GM21576 (cell line): Measurements from ENCODE around the gene PPP6R2.
A peak's percentile ranks its signal among the peaks of the same experiment; 100 is the strongest.

Experiments
- ATAC-seq: cut with Tn5 transposase; IDR thresholded peaks from one replicate; pipeline ENCODE4 v1.9.1; 2021; ENCODE audit warnings: mild to moderate bottlenecking, moderate library complexity; ENCODE audit not compliant: unreplicated experiment

The PPP6R2 gene

GRCh38 chr22:50342651-50343540 lies at the start of gene PPP6R2:
Gene PPP6R2, plus strand, starts transcription at chr22:50343327. Its CDS starts 50,582 bp downstream, at chr22:50393909.
- peak; percentile 50 for ATAC-seq

GRCh38 chr22:50293441-50294318 lies 49.4 kb upstream of the PPP6R2 start:
- ATAC-seq, result no peak

GRCh38 chr22:50294319-50294656 lies 48.8 kb upstream of the PPP6R2 start:
- no peak for ATAC-seq

GRCh38 chr22:50296658-50297490 lies 46.3 kb upstream of the PPP6R2 start:
- ATAC-seq, result no peak

GRCh38 chr22:50297510-50298265 lies 45.4 kb upstream of the PPP6R2 start:
- no peak for ATAC-seq

- no peak for ATAC-seq
These were observed 44.9 kb upstream of the PPP6R2 start for GRCh38 chr22:50298266-50298637.

- ATAC-seq, result no peak
These were observed 44.0 kb upstream of the PPP6R2 start for GRCh38 chr22:50298937-50299784.

GRCh38 chr22:50299785-50300619 lies 43.1 kb upstream of the PPP6R2 start:
- ATAC-seq, result no peak

- ATAC-seq, result no peak
These were observed 42.4 kb upstream of the PPP6R2 start for GRCh38 chr22:50300620-50301257.

GRCh38 chr22:50301581-50301991 lies 41.5 kb upstream of the PPP6R2 start:
- no peak for ATAC-seq

GRCh38 chr22:50302041-50302541 lies 41.0 kb upstream of the PPP6R2 start:
- ATAC-seq, result no peak

GRCh38 chr22:50302564-50302963 lies 40.6 kb upstream of the PPP6R2 start:
- no peak for ATAC-seq

GRCh38 chr22:50303515-50303847 lies 39.6 kb upstream of the PPP6R2 start:
- no peak for ATAC-seq

- no peak for ATAC-seq
These were observed 39.1 kb upstream of the PPP6R2 start for GRCh38 chr22:50303848-50304527.

GRCh38 chr22:50304528-50305392 lies 38.4 kb upstream of the PPP6R2 start:
- no peak for ATAC-seq

GRCh38 chr22:50305393-50305922 lies 37.7 kb upstream of the PPP6R2 start:
- ATAC-seq, result no peak
